GM12878 (cell line): ENCODE measurements around the gene LGALSL. TPM values are rescaled to one million over a fixed set of nuclear protein-coding genes. Genes with fewer than 3 reads are reported as not detected.

Experiments used
- ASH2L ChIP-seq: fragments of 300-600, 200-600 bp; sonication (generic); IDR thresholded peaks from 2 replicates; pipeline ENCODE4 v1.6.1; 2017; ENCODE audit warnings: low read depth, mild to moderate bottlenecking, borderline replicate concordance
- BHLHE40 ChIP-seq, 2 experiments: fragments of 450-650 bp in 1 of 2; IDR thresholded peaks; 2 replicates each; pipeline ENCODE4 v1.6.1; 2011 to 2017; ENCODE audit warnings: low read depth in 2 of 2, borderline replicate concordance in 1 of 2, improper control_type of control experiment in 1 of 2, low read length in 1 of 2, mild to moderate bottlenecking in 1 of 2
- CREM ChIP-seq: IDR thresholded peaks from 2 replicates; pipeline ENCODE4 v1.6.1; 2014; ENCODE audit warnings: antibody characterized with exemption, low read depth
- CTCF ChIP-seq, 3 experiments: IDR thresholded peaks in 2 of 3; conservative IDR thresholded peaks in 1 of 3; 2 replicates each; pipeline ENCODE4 v1.5.1; 2011; ENCODE audit warnings: low read depth in 3 of 3, low read length in 3 of 3, mild to moderate bottlenecking in 3 of 3, control low read depth in 2 of 3, moderate library complexity in 2 of 3, inconsistent platforms in 1 of 3, mixed read lengths in 1 of 3; ENCODE audit not compliant: control insufficient read depth in 2 of 3, insufficient read depth in 1 of 3; ENCODE audit errors: extremely low read depth in 1 of 3
- EED ChIP-seq: sonication (generic); IDR thresholded peaks from 2 replicates; pipeline ENCODE4 v1.6.1; 2016; ENCODE audit warnings: antibody characterized with exemption, low read depth
- IKZF1 ChIP-seq: fragments of 450-650 bp; conservative IDR thresholded peaks from 2 replicates; pipeline ENCODE4 v1.6.1; 2017; ENCODE audit warnings: antibody characterized with exemption, mild to moderate bottlenecking
- PAX5 ChIP-seq: IDR thresholded peaks from 2 replicates; pipeline ENCODE4 v1.6.1; 2011; ENCODE audit warnings: low read depth, low read length, borderline replicate concordance
- PAX8 ChIP-seq: fragments of 450-650 bp; IDR thresholded peaks from 2 replicates; pipeline ENCODE4 v1.6.1; 2017; ENCODE audit warnings: mild to moderate bottlenecking, moderate library complexity
- POLR2A ChIP-seq: IDR thresholded peaks from 2 replicates; pipeline ENCODE4 v1.6.1; 2011; ENCODE audit warnings: low read depth, mild to moderate bottlenecking, low read length
- POLR2AphosphoS2 ChIP-seq: IDR thresholded peaks from 2 replicates; pipeline ENCODE4 v1.6.1; 2011; ENCODE audit warnings: low read depth, mild to moderate bottlenecking, low read length, improper control_type of control experiment, moderate library complexity
- RB1 ChIP-seq: fragments of 450-650 bp; formaldehyde crosslinking; IDR thresholded peaks from 2 replicates; pipeline ENCODE4 v1.6.1; 2017; ENCODE audit warnings: mild to moderate bottlenecking, borderline replicate concordance
- SMARCA5 ChIP-seq: fragments of 450-650 bp; IDR thresholded peaks from 2 replicates; pipeline ENCODE4 v1.6.1; 2017; ENCODE audit warnings: mild to moderate bottlenecking
- TCF12 ChIP-seq: IDR thresholded peaks from 2 replicates; pipeline ENCODE4 v1.6.1; 2011; ENCODE audit warnings: low read depth, mild to moderate bottlenecking, low read length
- TCF3 ChIP-seq: IDR thresholded peaks from 2 replicates; pipeline ENCODE4 v1.6.1; 2012; ENCODE audit warnings: low read depth, mild to moderate bottlenecking, low read length, borderline replicate concordance; ENCODE audit not compliant: insufficient read depth
- TCF7 ChIP-seq: IDR thresholded peaks from 2 replicates; pipeline ENCODE4 v1.6.1; 2014; ENCODE audit warnings: antibody characterized with exemption, borderline replicate concordance
- YY1 ChIP-seq: IDR thresholded peaks from 2 replicates; pipeline ENCODE4 v1.6.1; 2011; ENCODE audit warnings: low read depth, mild to moderate bottlenecking, low read length
- ZNF687 ChIP-seq: fragments of 450-650 bp; IDR thresholded peaks from 2 replicates; pipeline ENCODE4 v1.6.1; 2017; ENCODE audit warnings: mild to moderate bottlenecking, moderate library complexity
- ZSCAN29 ChIP-seq: fragments of 450-650 bp; IDR thresholded peaks from 2 replicates; pipeline ENCODE4 v1.6.1; 2017; ENCODE audit warnings: mild to moderate bottlenecking, moderate library complexity
- polyA plus RNA-seq, 11 experiments: library from polyadenylated mRNA; depleted of rRNA in 4 of 11; unstranded in 6 of 11; stranded (reverse) in 5 of 11; fragments of >200 nt; fragmentation: Nextera tagmentation in 4 of 11; fragmentation: Illumina TruSeq in 1 of 11; extraction: Ambion mirVana in 4 of 11; extraction: Trizol in 1 of 11; gene quantifications; 1 replicate in 1 of 11; 2 replicates in 10 of 11; pipeline versions ENCODE4 v1.2.1 to v1.2.3, GENCODE V29; 2011 to 2016; ENCODE audit warnings: inconsistent platforms in 2 of 11, missing spikeins in 2 of 11, low read depth in 1 of 11
- total RNA-seq, 4 experiments: library from RNA; depleted of rRNA in 3 of 4; stranded (reverse); fragments of >200 nt in 3 of 4; fragmentation: Illumina TruSeq in 1 of 4; extraction: Trizol in 1 of 4; gene quantifications; 2 replicates each; pipeline versions ENCODE4 v1.2.1 to v1.2.3, GENCODE V29; 2013 to 2021
- TF ChIP-seq, protein P1 (sequence below): fragments of 450-650 bp; IDR thresholded peaks from 2 replicates; pipeline ENCODE4 v1.6.1; 2017; ENCODE audit warnings: low read depth, mild to moderate bottlenecking, moderate library complexity
- TF ChIP-seq, protein P2 (sequence below): fragments of 450-650 bp; IDR thresholded peaks from 2 replicates; pipeline ENCODE4 v1.6.1; 2016; ENCODE audit warnings: mild to moderate bottlenecking

Gene LGALSL
- total and polyA plus RNA-seq, 10 of the 15 experiments (the other 5 are each of a cell fraction or from before 2014, with no cell fraction given) = 3.3 to 9.1 (median 4.9) TPM

DNA sequence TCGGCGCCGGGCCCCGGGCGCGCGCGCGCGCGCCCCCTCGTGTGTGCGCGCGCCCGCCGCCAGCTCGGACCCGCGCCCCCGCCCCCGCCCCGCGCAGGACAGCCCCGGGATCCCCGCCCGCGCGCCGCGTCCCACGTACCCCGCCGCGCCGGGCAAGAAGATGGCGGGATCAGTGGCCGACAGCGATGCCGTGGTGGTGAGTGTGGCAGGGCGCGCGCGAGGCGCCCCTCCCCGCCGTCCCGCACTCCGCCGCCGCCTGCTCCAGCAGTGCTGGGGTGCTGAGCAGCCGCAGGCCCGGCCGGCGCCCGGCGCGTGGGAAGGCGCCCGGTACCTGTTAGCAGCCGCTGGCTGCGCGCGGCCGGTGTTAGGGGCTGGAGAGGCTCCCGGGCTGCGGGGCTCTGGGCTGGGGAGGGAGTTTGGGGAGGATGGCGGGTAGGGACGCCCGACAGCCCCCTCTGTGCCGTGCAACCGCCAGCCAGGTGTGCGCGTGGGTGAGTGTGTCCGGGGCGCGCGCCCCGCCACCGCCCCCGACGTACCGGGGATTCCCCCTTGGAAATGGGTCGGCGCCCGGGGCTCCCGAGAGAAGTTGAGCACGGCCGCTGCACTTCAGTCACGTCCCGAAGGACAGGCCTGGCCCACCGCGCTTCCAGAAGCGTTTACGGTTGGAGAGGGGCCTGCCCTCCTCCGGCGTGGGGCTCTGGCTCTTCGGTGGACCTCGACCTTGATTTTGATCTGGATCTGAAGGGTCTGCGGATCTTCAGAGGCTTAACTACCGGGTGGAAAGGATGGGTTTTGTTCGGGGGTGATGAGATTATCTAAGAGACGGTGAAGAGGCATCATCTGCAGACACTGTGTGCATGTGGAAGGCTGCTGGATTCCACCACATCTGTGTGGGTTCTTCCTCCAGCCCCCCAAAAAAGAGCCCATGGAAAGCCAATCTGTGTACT is 697 bp downstream of the LGALSL start (continued):
- TF ChIP-seq ZNF687 = no peak
- TF ChIP-seq SMARCA5 = 0 out of 2 replicates have a peak, but pooled peaks have one; percentile 60
- TF ChIP-seq TCF7 = no peak
- TF ChIP-seq YY1 = peak; percentile 71
- TF ChIP-seq TCF12 = peak; percentile 60; the same call in 1 of the 2 replicates
- 0 out of 2 replicates have a peak, but pooled peaks have one; percentile 23 for TF ChIP-seq CREM
- peak; percentile 59; the same call in 1 of the 2 replicates for TF ChIP-seq RB1
- TF ChIP-seq PAX5 = 0 out of 2 replicates have a peak, but pooled peaks have one; percentile 9
- TF ChIP-seq BHLHE40 (IDR thresholded peaks at IDR 0.05; ENCODE audit: borderline replicate concordance in 1 of 2, low read depth in 2 of 2, low read length in 1 of 2) = peak in 1 of 2 experiments; percentile 18; a peak in 1 of 4 replicates
- TF ChIP-seq, protein P1, sequence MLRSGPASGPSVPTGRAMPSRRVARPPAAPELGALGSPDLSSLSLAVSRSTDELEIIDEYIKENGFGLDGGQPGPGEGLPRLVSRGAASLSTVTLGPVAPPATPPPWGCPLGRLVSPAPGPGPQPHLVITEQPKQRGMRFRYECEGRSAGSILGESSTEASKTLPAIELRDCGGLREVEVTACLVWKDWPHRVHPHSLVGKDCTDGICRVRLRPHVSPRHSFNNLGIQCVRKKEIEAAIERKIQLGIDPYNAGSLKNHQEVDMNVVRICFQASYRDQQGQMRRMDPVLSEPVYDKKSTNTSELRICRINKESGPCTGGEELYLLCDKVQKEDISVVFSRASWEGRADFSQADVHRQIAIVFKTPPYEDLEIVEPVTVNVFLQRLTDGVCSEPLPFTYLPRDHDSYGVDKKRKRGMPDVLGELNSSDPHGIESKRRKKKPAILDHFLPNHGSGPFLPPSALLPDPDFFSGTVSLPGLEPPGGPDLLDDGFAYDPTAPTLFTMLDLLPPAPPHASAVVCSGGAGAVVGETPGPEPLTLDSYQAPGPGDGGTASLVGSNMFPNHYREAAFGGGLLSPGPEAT = no peak
- peak; percentile 82 for TF ChIP-seq IKZF1
- TF ChIP-seq, protein P2, sequence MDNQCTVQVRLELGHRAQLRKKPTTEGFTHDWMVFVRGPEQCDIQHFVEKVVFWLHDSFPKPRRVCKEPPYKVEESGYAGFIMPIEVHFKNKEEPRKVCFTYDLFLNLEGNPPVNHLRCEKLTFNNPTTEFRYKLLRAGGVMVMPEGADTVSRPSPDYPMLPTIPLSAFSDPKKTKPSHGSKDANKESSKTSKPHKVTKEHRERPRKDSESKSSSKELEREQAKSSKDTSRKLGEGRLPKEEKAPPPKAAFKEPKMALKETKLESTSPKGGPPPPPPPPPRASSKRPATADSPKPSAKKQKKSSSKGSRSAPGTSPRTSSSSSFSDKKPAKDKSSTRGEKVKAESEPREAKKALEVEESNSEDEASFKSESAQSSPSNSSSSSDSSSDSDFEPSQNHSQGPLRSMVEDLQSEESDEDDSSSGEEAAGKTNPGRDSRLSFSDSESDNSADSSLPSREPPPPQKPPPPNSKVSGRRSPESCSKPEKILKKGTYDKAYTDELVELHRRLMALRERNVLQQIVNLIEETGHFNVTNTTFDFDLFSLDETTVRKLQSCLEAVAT = peak; percentile 30; the same call in 1 of the 2 replicates
- TF ChIP-seq ZSCAN29 = no peak
- TF ChIP-seq TCF3 = peak; percentile 79; the same call in 1 of the 2 replicates
- TF ChIP-seq CTCF (IDR thresholded peaks at IDR 0.05 in 2 of 3, conservative IDR thresholded peaks at IDR 0.05 in 1 of 3; ENCODE audit: control insufficient read depth in 2 of 3, extremely low read depth in 1 of 3, insufficient read depth in 1 of 3, low read depth in 3 of 3, low read length in 3 of 3) = no peak
- no peak for TF ChIP-seq PAX8
- TF ChIP-seq EED = no peak
- peak; percentile 60 for TF ChIP-seq POLR2A
- no peak for TF ChIP-seq ASH2L
- TF ChIP-seq POLR2AphosphoS2 = no peak
